IPS-11a (cell line): ENCODE results near the gene PEX14.

Experiments used
- H3K4me3 ChIP-seq: one replicate; pipeline ENCODE4 v1.5.1; 2013; ENCODE audit warnings: low read depth, low read length, control low read depth

Gene PEX14

DNA sequence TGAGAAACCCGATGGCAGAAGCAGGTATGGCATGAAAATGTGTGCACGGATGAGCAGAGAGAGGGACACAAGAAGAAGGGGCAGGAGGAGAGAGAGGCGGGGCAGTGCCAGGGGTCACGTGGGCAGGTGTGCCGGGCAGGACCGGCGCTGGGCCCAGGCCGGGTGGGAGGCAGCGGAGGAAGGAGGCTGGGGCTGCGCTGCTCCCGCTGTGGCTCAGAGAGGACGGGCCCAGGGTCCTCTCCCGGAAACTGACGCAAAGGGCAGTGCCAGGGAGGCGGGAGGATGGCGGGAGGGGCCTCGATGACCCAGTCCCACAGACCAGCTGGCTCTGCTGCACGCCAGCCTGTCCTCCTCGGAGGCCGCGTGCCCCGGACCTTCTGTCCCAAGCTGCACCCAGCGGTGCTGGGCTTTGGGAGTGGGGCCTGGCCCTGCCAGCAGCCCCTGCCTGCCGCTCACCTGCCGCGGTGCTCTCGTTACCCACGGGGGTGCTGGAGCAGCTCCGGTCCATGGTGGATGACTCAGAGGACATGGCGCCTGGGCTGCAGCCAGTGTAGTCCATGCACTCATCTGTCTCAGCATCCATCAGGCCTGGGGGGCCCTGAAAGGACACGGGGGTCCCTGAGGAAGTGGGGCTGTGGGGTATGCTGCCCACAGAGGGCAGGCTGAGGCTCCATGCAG, 167.8 kb downstream of the PEX14 start:
- H3K4me3 ChIP-seq: no peak overlapping the region

GRCh38 chr1:10643607-10644306, 169.0 kb downstream of the PEX14 start:
- no peak overlapping the region for H3K4me3 ChIP-seq

DNA sequence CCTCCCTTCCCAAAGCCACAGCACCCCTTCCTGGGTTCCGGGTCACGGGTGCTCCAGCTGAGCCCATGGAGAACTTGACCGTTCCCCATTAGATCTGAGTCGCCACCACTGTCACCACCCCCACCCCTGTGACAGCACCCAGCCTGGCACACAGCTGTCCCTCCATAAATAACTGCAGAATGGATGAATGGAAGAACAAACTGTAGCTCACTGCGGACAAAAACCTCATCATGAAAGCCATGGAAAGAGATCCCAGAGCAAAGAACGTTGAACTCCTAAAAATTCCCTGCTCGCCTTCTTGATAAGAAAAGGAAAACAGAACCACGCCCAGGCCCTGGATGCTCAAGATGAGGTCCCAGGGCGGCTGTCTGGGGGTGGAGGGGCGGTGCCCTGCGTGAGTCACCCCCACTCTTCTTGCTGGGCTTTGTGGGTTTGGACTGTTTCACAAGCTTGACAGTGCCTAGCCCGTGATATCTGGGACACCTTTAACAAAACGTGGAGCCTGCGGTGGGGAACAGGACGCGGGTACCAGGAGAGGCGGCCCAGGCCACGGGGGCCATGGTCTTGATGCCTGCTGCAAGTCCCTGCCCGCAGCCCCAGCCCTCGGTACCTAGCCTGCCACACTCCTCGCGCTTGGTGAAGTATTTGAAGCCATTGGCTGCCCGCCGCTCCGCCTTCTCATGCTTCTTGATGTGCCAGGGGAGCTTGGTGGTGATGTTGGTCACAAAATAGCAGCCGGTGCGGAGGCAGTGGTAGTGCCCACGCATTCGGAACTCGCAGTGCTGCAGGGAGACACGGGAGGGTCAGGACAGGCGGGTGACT, 169.8 kb downstream of the PEX14 start:
- no peak overlapping the region for H3K4me3 ChIP-seq

- no peak overlapping the region for H3K4me3 ChIP-seq
Measured at GRCh38 chr1:10646347-10646861, 171.7 kb downstream of the PEX14 start.

GRCh38 chr1:10647414-10648170, 172.8 kb downstream of the PEX14 start:
- H3K4me3 ChIP-seq: no peak overlapping the region

DNA sequence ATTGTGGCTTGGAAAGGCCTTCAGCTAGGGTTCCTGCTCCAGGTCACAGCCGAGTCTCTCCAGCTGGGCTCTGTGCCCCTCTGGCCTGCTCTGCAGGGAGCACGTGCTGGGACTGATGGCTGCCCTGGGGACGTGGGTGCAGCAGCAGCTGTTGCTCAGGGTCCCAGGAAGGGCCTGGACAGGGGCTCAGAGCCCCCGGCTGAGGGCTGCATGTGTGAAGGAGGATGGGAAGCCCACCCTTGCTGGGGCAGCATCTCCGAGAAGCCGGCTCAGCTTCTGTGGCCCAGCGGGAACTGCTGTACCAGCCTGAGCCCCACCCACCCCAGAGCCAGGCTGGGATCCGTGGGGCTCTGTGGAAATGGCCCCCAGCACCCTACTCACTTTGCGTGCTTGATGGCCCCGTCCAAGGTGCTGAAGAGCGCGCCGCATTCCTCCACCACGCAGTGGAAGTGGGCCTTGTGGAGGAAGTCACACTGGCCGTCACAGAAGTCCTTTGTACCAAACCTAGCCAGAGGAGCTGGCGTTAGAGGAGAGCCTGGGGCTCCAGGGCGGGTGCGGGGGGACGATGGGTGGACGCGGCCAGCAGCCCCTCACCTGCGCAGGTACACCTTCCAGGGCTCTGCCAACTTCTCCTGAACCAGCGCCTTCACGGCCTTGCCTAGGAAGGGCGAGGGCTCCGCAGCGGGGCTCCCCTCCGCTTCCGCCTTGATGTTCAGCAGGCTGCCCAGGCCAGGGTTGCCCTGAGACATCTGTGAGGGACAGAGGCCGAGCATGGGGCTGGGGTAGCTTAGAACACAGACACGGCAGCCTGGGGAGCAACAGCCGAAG, 174.2 kb downstream of the PEX14 start:
- H3K4me3 ChIP-seq: no peak overlapping the region

GRCh38 chr1:10649517-10650201, 174.9 kb downstream of the PEX14 start:
- no peak overlapping the region for H3K4me3 ChIP-seq

GRCh38 chr1:10650556-10651388, 176.0 kb downstream of the PEX14 start:
- H3K4me3 ChIP-seq: peak overlapping the region; percentile 1

- H3K4me3 ChIP-seq: no peak overlapping the region
Measured at GRCh38 chr1:10651389-10651766, 176.6 kb downstream of the PEX14 start.

- H3K4me3 ChIP-seq: no peak overlapping the region
Measured at GRCh38 chr1:10651793-10652192, 177.0 kb downstream of the PEX14 start.

GRCh38 chr1:10652626-10653025, 177.9 kb downstream of the PEX14 start:
- no peak overlapping the region for H3K4me3 ChIP-seq

DNA sequence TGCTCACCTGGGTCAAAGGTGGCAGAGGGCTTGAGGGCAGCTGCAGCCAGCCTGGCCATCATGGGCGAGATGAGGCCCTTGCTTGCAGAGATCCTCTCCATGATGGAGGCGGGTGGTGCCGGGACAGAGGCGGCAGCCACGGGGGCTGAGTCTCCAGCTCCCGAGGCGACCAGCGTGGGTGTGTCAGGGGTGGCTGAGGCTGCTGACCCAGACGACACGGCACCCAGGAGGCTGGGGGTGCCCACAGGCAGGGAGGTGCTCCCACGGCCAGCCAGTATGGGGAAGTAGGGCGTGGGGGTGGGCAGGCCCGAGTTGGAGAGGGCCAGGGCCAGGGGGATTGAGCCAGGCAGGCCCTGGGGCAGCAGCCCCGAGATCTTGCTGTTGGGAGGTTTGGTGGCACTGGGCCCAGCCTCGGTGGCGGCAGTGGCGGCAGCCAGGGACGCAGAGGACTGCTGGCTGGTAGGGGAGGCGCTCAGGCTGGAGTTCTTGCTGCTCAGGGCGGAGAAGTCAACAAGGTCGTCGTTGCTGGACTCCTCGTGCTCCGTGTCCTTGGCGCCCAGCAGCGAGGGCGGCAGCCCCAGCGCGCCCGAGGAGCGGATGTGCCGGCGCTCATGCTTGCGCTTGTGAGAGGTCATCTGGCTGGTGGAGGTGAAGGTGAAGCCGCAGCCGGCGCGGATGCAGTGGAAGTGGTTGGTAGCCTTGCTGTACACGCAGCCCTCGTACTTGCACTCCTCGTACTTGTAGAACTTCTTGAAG, 178.8 kb downstream of the PEX14 start:
- H3K4me3 ChIP-seq: no peak overlapping the region

- H3K4me3 ChIP-seq: no peak overlapping the region
Measured at GRCh38 chr1:10655002-10655401, 180.3 kb downstream of the PEX14 start.

GRCh38 chr1:10656431-10656830, 181.7 kb downstream of the PEX14 start:
- no peak overlapping the region for H3K4me3 ChIP-seq

- no peak overlapping the region for H3K4me3 ChIP-seq
Measured at GRCh38 chr1:10657088-10657847, 182.5 kb downstream of the PEX14 start.

DNA sequence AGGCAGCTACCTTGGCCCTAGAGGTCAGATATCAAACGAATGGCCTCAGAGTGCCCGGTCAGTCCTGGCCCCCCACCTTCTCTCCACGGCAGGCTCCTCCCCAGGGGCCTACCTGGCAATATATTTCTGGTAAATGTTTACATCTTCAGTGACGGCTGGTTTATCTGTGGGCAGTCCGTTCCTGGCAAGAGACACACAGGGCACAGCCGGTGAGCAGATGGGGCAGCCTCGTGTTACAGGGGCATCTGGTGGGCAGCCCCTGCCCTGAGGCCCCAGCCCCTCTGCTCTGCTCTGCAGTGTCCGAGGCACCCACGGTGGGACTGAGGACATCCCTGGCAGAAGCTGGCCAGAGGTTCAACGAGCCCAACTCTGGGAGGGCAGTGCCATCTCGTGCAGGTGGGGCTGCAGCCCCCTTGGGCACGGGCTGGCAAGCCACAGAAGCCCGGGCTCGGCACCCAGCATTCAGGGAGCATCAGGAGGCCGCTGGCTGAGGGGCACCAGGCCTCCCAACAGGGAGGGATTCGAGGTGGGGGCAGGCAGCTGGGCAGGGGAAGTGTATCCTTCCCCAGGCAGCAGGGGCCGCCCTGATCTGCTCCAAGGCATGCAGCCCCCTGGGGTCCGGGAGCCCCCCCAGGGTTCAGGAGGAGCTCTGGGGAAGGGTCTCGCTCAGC, 183.8 kb downstream of the PEX14 start:
- no peak overlapping the region for H3K4me3 ChIP-seq

GRCh38 chr1:10659218-10659617, 184.5 kb downstream of the PEX14 start:
- H3K4me3 ChIP-seq: no peak overlapping the region
